NCI-H524 (cell line): ENCODE data around the gene PWWP2B.

Source experiments
- DNase-seq, 2 experiments: peaks; one replicate each; lab custom pipeline; 2025; lab: John Stamatoyannopoulos, UW

Gene PWWP2B

DNA sequence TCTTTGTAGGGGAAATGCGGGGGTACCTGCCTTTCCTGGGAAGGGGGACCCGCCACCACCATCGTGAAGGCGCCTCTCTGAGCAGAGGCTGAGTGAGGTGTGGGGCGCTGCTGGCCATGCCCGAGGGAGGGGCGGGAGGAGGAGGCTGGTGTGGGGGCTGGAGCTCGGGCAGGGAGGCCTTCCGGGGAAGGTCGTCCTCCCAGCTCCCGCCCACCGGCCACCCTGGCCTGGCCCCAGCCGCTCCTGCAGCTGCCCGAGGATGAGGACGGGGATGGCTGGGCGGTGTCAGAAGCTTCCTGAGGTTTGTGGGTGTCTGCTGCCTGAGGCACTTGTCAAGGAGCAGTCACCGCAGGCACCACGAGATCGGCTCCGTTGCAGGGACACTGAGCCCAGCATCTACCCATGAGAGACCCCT is 11.4 kb downstream of the PWWP2B start:
- DNase-seq, result no peak

DNA sequence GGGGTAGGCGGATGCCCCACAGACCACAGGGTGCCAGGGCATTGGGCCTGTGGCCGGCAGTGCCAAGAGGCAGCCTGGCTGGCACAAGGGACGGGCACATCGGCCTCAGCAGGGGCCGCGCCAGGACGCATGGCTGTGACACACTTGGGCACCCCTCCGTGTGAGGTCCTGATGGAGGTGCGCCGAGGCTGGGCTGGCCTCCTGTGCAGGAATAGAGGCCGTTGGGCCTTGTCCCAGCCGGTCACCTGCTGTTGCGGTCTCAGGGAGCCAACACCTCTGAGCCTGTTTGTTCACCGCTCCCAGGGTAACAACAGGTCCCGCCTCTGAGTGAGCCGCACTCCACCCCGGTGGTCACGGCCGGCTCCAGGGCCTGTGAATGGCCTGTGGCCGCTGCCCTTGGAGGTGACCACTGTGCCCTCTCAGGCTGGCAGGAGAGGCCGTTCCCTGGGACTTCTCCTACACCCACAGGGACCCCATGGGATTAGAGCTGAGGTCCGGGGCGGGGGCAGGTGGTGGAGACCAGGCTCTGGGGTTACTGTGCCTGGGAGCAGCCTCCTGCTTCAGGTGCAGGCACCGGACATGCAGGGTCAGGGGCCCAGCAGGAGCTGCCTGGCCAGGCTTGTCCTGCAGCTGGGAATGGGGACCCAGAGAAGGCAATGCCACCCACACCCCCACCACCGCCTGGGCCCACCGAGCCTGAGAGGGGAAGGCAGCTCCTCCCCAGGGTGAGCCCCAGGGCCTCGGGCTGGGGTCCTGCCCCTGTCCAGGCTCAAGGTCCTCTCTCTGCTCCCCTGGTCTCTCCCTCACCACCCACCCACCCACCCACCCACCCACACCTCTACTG is 12.0 kb downstream of the PWWP2B start:
- no peak for DNase-seq

DNA sequence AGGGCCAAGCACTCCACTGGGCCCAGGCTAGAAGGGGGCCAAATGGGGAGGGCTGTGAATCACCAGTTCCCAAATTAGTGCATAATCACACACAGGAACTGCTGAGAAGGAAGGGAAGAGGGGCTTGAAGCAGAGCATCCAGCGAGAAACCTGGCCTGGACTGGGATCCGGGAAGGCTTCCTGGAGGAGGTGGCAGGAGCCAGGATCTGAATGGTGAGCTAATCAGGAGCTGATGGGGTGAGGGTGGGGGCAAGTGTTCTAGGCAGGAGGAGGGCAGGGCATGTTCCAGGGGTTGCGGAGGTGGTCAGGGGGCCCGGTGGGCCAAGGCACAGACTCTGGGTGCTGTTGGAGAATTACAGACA is 12.6 kb downstream of the PWWP2B start:
- no peak for DNase-seq

GRCh38 chr10:132410056-132410778 is 13.2 kb downstream of the PWWP2B start:
- no peak for DNase-seq

- DNase-seq, result no peak
These were observed 14.0 kb downstream of the PWWP2B start for GRCh38 chr10:132410779-132411532.

DNA sequence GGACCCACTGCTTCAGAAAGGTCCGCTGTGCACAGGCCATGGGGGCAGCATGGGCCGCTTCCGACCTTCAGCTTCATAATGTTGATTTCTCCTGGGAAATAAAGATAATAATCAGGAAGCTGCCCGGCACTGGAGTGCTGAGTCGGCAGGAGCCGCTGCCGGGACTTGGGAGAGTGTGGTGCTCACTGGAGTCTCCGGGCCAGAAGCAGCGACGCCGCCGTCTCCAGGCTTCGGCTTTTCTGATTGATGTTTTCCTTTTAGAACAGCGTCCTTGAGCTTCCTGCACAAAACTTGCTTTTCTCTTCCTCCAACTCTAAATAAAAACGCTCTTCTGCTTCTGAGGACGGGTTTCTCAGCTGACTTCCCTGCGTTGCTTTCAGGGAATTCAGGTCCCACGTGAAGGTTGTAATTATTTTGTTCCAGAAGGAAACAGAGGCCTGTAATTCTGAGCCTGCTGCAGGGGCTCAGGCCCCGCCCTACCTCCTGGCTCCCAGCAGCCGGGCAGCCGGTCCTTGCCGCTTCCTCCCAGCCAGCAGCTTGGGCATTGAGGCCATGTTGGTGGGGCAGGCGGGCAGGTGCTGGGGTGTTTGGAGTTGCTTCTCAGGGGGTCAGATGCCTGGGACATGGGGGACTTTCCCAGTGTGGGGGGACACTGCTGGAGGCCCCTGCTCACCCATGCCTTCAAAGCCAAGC is 14.7 kb downstream of the PWWP2B start:
- no peak for DNase-seq

GRCh38 chr10:132412316-132413192 is 15.6 kb downstream of the PWWP2B start:
- no peak for DNase-seq

DNA sequence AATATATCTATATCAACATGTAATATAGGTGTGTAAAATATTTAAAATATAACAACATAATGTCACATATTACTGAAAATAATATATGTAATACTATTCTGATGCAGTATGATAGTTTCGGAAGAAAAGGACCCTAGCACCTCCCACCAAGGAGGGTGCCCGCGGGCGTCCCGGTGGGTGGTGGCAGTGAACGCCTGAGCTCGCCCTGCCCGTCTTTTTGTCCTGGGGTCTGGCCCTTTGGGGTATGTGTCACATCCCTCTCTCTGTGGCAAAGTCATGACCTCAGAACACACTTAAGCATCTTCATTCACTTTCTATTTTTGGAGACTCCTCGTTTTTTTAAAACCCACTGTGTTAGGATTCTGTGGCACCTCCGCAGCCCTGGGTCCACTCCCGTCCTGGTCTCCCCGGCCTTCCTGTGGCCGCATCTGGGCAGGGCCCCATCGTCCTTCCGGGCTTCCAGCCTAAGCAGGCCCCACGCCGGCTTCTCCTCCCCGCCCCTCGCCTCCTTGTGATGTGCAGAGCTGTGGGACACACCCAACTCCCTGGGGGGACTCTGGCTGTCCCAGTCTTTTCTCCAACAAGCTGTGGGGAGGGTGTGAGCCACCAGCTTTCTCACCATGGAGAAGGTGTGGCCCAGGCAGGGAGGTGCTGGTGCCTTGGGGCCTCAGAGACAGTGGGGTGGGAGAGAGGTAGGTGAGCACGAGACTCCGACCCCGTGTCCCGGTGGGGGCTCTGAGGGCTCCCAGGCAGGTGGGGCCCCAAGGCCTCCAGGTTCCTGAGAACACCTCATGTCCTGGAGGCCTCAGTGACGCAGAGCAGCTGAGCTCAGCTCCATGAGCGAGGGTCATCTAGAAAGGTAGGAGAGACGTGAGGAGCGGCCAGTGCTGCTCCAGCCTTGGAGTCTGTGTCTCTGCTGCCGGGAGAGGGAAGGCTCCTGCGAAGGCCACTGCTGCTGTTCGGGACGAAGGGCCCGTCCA is 16.5 kb downstream of the PWWP2B start:
- no peak for DNase-seq

DNA sequence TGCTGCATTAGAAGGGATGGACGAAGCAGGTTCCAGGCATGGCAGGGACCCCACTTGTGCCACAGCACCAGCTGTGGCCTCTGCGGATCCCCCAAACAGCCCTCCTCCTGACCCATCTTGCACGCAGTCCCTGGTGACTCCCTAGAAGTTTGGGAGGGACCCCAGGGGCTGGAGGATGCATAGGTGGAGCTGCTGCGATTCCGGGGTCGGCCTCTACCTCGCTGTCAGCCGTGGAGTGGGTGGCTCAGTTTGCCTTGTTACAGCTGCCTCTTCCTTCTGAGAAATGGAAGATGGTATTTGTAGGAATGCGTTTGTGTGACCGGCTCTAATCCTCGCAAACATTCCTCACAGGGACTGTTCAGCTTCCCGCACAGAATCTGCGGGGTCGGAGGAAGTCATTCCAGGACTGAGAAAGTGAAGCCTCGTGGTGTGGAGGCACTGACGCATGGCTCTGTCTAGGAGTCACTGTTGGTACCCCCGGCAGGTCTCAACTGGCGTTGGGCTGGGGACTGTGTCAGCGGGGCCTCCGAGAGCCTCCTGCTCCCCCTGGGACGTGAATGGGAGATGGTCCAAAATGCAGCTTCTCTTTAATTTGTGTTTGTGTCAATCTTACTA is 17.5 kb downstream of the PWWP2B start:
- no peak for DNase-seq

DNA sequence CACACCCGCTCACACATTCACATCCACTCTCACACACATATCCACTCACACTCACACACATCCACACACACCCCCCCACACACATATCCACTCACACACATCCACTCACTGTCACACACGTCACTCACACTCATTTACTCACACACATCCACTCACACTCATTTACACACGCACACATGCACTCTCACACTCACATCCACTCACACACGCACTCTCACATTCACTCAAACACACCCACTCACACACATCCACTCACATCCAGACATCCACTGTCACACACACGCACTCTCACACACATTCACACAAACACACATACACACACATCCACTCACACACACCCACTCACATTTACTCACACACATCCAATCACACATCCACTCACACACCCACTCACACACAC is 18.3 kb downstream of the PWWP2B start:
- DNase-seq, result no peak

GRCh38 chr10:132415956-132416355 is 19.0 kb downstream of the PWWP2B start:
- no peak for DNase-seq

GRCh38 chr10:132416566-132417256 is 19.7 kb downstream of the PWWP2B start:
- DNase-seq, result no peak

- DNase-seq, result no peak
These were observed 20.4 kb downstream of the PWWP2B start for GRCh38 chr10:132417257-132417910.

- DNase-seq, result no peak
These were observed 21.0 kb downstream of the PWWP2B start for GRCh38 chr10:132417957-132418441.

GRCh38 chr10:132418527-132419416 is 21.8 kb downstream of the PWWP2B start:
- DNase-seq, result no peak

- DNase-seq, result peak in 1 of 2 experiments; percentile 15
These were observed 22.8 kb downstream of the PWWP2B start for GRCh38 chr10:132419538-132420468.
